ENCODE data around the gene GXYLT1.

GXYLT1 gene

GRCh38 chr12:42031847-42032564 is 112.7 kb downstream of the GXYLT1 start:
- H3K9me3 ChIP-seq (ENCODE audit: control insufficient read depth, insufficient read depth, low read length): no peaks in the 10 kb centered on the region
- no peaks in the 10 kb centered on the region for H3K36me3 ChIP-seq (ENCODE audit: insufficient read depth, low read length)
- H3K4me1 ChIP-seq (ENCODE audit: insufficient read depth, low read length): no peaks in the 10 kb centered on the region
- H3K9ac ChIP-seq (ENCODE audit: low read depth, low read length): no peak overlapping the region
